ENCODE data around the gene CERS6.

GRCh38 chr2:168470320-168471162, 14.5 kb downstream of the CERS6 start:
- TF ChIP-seq CTCF (conservative IDR thresholded peaks at IDR 0.05): no peak
- no peak for TF ChIP-seq ZFX (IDR thresholded peaks at IDR 0.05)
